HG03558 (cell line): ENCODE measurements around the gene VPS35.

Experiments
- ATAC-seq: cut with Tn5 transposase; IDR thresholded peaks from one replicate; pipeline ENCODE4 v1.9.1; 2021; ENCODE audit warnings: moderate number of reproducible peaks; ENCODE audit not compliant: unreplicated experiment; ENCODE audit errors: extremely low read depth

Gene VPS35

DNA sequence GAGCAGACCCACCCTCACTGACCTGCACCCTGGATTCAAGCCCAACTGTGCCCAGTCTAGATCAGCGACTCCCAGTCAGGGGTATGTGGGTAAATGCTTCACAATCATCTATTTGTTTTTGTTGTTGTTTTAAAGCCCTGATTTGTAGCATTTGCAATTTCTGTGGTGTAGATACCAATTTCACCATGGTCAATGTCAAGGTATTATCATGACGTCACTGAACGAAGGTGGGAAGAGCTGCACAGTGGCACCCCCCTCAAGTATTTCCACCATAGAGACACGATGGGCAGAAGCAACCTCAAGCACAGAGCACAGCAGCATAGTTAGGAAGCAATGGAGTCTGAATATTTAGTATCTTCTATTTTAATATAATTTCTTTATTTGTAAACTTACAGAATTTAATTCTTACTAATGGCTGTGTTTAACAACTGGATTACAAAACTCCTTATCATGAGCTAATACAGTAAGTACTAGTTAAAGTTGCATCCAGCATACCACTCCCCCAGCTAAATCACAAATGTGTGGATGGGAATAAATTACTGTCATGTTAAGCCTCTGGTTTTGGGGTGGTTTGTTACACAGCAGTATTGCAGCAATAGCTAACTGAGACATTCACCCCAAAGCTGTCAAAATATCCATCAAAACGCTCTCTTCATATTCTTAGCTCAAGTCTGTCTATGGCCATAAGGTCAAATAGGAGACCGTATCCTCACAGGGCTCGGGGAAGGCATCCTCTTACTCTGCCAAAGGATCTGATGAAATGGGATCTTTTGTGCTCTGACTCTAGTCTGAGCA, 26.0 kb upstream of the VPS35 start:
- ATAC-seq = no peak

DNA sequence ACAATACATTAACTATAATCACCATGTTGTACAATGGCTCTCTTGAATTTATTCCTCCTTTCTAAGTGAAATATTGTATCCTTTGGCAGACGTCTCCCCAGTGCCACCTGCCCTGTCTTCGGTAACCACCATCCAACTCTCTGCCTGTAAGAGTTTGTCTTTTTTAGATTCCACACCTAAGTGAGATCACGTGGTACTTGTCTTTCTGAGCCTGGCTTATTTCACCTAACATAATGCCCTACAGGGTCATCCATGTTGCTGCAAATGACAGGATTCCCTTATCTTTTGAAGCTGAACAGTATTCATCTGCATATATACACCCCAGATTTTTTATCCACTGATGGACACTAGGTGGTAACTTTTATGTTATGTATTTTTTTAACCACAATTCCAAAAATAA, 24.7 kb upstream of the VPS35 start:
- ATAC-seq = no peak

DNA sequence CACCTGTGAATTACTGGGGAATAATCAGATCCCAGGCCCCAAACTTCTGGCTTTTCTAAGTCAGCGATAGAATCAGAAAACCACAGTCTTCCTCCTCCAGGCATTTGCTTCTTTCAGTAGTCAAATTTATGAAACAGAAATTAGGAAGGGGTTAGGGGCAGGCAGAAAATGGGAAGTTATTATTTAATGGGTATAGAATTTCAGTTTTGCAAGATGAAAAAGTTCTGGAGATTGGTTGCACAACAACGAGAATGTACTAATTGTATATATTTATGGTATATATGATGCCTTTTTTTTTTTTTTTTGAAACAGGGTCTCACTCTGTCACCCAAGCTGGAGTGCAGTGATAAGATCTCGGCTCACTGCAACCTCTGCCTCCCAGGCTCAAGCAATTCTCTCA, 23.9 kb upstream of the VPS35 start:
- no peak for ATAC-seq

- ATAC-seq = no peak
These were observed 22.4 kb upstream of the VPS35 start for GRCh38 chr16:46711106-46712058.

GRCh38 chr16:46709469-46710005, 20.6 kb upstream of the VPS35 start:
- ATAC-seq = no peak

- no peak for ATAC-seq
These were observed 17.7 kb upstream of the VPS35 start for GRCh38 chr16:46706642-46707041.

DNA sequence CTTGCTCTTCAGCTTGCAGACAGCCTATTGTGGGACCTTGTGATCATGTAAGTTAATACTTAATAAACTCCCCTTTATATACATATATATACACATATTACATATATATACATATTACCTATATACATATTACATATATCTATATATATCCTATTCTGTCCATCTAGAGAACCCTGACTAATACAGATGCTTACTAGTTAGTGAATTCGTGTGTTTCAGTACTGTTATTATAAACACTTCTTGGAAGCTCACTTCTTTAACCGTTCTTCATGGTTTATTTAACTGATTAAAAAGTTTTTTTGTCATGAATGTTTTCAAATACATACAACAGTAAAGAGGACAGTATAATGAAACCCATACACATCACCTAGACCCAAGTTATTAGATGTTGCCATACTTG, 13.1 kb upstream of the VPS35 start:
- ATAC-seq = no peak

DNA sequence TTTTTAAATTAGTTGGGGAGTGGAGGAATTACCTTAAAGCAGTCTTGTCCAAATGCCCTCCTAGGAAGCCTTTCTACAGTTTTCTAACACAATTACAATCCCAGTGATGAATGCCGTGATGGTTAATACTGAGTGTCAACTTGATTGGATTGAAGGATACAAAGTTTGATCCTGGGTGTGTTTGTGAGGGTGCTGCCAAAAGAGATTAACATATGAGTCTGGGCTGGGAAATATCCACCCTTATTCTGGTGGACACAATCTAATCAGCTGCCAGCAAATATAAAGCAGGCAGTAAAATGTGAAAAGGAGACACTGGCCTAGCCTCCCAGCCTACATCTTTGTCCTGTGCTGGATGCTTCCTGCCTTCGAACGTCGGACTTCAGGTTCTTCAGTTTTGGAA, 12.6 kb upstream of the VPS35 start:
- no peak for ATAC-seq

DNA sequence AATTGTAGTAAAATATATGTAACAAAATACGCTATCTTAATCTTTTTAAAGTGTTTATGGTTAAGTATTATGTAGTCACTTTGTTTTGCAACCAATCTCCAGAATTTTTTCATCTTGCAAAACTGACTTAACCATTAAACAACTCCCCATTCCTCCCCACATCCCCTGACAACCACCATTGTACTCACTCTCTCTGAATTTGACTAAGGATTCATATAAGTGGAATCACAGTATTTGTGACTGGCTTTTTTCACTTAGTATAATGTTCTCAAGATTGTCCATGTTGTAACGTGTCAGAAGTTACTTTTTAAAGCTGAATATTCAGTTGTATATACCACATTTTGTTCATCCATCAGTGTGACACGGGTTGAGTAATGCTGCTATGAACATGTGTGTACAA, 11.1 kb upstream of the VPS35 start:
- ATAC-seq = no peak

DNA sequence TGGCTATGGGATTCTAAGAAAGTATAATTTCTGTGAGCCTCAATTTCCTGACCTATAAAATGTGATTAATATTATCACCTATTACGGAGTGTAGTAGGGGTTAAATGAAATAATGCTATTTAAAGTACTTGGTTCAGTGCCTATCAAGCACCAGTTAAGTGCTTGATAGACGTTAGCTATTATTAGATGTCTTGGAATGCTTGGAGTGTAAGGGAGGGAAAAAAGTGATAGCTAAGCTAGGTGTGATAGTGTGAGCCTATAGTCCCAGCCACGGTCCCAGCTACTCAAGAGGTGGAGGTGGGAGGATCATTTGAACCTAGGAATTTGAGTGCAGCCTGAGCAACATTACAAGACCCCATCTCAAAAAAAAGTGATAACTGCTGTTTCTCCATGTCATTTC, 8.0 kb upstream of the VPS35 start:
- no peak for ATAC-seq

- ATAC-seq = no peak
These were observed 7.0 kb upstream of the VPS35 start for GRCh38 chr16:46695937-46696336.

- no peak for ATAC-seq
These were observed 4.6 kb upstream of the VPS35 start for GRCh38 chr16:46693598-46693997.

GRCh38 chr16:46691726-46692125, 2.7 kb upstream of the VPS35 start:
- no peak for ATAC-seq

DNA sequence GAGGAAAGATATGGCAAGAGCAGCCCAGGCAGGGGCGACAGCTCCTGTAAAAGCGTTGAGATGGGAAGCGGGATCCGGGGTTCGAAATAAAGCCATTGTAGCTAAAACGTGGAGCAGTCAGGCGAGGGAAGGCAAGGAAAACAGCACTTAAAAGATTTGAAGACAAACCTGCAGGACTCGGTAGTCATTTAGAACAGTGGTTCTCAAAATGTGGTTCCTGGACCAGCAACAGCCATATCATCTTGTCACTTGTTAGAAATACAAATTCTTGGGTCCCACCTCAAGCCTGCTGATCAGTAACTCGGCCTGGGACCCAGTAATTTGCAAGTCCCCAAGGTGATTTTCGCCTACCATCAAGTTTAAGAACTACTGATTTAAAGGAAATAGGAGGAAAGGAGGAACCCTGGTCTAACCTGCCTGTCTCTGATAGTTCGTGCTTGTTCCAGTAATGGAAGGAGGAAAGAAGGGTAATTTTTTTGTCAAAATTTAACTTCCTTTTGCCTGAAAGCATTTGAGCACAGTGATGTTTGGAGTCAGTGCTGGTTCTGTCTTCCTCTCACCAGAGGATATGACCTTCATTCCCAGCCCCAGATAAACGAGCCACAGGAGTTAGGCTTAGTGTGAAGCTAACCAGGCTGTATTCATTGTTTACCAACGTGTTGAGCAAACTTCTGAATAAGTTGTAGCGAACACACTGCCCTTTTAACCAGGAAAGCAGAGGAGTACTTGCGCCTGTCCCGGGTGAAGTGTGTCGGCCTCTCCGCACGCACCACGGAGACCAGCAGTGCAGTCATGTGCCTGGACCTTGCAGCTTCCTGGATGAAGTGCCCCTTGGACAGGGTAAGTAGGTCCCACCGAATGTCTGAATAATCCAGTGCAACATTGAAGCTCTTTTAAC, 1.6 kb upstream of the VPS35 start:
- no peak for ATAC-seq

DNA sequence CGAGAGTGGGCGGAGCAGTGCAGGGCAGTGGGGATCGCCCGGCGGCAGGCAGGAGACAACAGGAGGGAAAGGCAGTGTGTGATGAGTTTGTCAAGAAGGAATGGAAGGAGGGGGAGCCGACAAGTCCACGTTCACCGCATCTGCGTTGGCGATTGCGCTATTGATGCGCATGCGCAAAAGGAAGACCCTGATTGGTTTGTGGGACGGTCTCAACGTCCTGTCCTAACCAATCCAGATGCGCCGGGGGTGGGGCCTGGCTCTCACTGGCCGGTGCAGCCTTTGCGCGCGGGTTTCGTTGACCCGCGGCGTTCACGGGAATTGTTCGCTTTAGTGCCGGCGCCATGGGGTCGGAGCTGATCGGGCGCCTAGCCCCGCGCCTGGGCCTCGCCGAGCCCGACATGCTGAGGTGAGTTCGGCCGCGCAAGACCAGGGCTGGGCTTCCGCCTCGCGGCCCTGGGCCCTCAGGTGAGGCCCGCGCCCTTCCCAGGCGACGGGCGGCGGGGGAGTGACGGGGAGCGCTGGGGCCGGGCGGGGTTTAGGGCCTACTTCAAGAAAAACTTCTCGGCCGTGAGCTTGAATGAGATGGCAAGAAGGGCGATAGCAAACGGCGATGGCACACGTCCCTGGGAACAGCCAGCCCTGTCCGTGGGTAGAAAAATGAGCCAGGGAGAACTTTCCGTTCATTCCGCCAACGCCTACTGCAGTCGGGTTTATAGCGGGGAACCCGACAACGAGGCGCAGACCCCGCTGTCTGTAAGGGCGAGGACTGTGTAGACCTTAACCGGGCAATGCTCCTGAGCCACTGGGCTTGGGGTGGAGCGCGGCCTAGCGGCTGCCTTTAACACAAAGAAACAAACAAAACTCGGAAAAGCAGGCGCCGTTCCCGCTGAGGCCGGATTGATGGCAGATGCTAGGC, 645 bp upstream of the VPS35 start, which contains the start of gene ORC6:
Gene ORC6 (plus strand): TSS at position 295 of the 916 bp plus-strand sequence. CDS start 47 bp downstream, at position 342.
- ATAC-seq = peak; percentile 41

GRCh38 chr16:46688101-46688653, 801 bp downstream of the VPS35 start:
- no peak for ATAC-seq

GRCh38 chr16:46687486-46687885, 1.5 kb downstream of the VPS35 start:
- no peak for ATAC-seq

DNA sequence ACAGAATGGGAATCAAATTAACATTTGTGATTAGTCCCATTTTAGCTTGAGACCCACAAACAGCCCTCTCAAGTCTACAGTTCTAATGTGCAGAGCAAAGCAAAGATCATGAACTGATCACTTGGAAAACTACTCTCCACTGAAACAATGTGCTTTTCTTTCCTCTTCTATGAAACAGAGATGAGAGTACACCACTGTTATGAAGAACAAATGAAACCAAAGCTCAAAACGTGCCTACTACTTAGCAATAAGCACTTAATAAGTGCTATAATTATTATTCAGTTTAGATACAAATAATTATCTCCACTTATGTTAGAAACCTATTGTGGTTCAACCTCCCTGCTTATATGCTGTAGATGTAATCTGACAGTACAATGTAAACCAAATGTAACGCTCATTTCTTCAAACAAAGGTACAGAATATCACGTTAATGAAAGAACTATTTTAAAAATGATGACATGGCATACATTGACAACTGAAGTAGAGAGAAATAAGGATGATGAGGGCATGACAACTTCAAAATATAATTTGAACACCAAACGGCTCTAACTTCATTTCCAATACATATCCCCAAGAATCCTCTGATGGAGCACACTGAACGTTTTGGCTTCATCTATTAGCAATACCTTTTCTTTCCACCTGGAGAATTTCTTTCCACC, 2.0 kb downstream of the VPS35 start:
- ATAC-seq = no peak
